Limb (tissue), 2 donors: ENCODE data around the gene CRYBB3.
A peak's percentile ranks its signal among the peaks of the same experiment; 100 is the strongest.
"Not testable (repeated sequence)": the region's sequence is repeated elsewhere in the genome, so short reads cannot be mapped to it uniquely, and the experiment has no call there.

Source experiments
- DNase-seq, 2 donors: peaks; one replicate each; pipeline ENCODE4 v3.0.0-alpha.2; 2016; ENCODE audit errors: extremely low spot score in 2 of 2

The CRYBB3 gene

GRCh38 chr22:25174888-25175411 is 24.7 kb upstream of the CRYBB3 start:
- no peak for DNase-seq

- DNase-seq, result no peak
Measured at GRCh38 chr22:25176175-25176574, 23.5 kb upstream of the CRYBB3 start.

GRCh38 chr22:25176799-25177198 is 22.9 kb upstream of the CRYBB3 start:
- no peak for DNase-seq

GRCh38 chr22:25177226-25177625 is 22.4 kb upstream of the CRYBB3 start:
- DNase-seq, result no peak

GRCh38 chr22:25177895-25178294 is 21.8 kb upstream of the CRYBB3 start:
- DNase-seq, result no peak

GRCh38 chr22:25178348-25178747 is 21.3 kb upstream of the CRYBB3 start:
- DNase-seq, result not testable (repeated sequence)

- not testable (repeated sequence) for DNase-seq
Measured at GRCh38 chr22:25178869-25179631, 20.6 kb upstream of the CRYBB3 start.

GRCh38 chr22:25182131-25183110 is 17.2 kb upstream of the CRYBB3 start:
- DNase-seq, result no peak

GRCh38 chr22:25183949-25184619 is 15.6 kb upstream of the CRYBB3 start:
- DNase-seq, result no peak

GRCh38 chr22:25186140-25186539 is 13.5 kb upstream of the CRYBB3 start:
- DNase-seq, result no peak

- no peak for DNase-seq
Measured at GRCh38 chr22:25187469-25187868, 12.2 kb upstream of the CRYBB3 start.

GRCh38 chr22:25192406-25192805 is 7.3 kb upstream of the CRYBB3 start:
- no peak for DNase-seq

- DNase-seq, result no peak
Measured at GRCh38 chr22:25193130-25193529, 6.5 kb upstream of the CRYBB3 start.

- peak in 1 of 2 donors; percentile 45 for DNase-seq
Measured at GRCh38 chr22:25193548-25193947, 6.1 kb upstream of the CRYBB3 start.

GRCh38 chr22:25196326-25196725 is 3.3 kb upstream of the CRYBB3 start:
- DNase-seq, result no peak

GRCh38 chr22:25197340-25197739 is 2.3 kb upstream of the CRYBB3 start:
- no peak for DNase-seq

GRCh38 chr22:25200967-25201366 is 1.3 kb downstream of the CRYBB3 start:
- DNase-seq, result no peak

- DNase-seq, result no peak
Measured at GRCh38 chr22:25201557-25202273, 2.1 kb downstream of the CRYBB3 start.

- peak; percentile 42 to 76 for DNase-seq
Measured at GRCh38 chr22:25202290-25202921, 2.7 kb downstream of the CRYBB3 start.

GRCh38 chr22:25203082-25203481 is 3.4 kb downstream of the CRYBB3 start:
- no peak for DNase-seq
